Mammary microvascular endothelial cell (primary cell): Measurements from ENCODE around the gene RANBP3L. TPM values are rescaled to one million over a fixed set of nuclear protein-coding genes. Genes with fewer than 3 reads are reported as not detected.

ENCODE experiments used
- total RNA-seq: library from RNA; depleted of rRNA; stranded (reverse); fragments of >200 nt; gene quantifications from 2 replicates; pipeline ENCODE4 v1.2.3, GENCODE V29; 2015

Gene RANBP3L, protein sequence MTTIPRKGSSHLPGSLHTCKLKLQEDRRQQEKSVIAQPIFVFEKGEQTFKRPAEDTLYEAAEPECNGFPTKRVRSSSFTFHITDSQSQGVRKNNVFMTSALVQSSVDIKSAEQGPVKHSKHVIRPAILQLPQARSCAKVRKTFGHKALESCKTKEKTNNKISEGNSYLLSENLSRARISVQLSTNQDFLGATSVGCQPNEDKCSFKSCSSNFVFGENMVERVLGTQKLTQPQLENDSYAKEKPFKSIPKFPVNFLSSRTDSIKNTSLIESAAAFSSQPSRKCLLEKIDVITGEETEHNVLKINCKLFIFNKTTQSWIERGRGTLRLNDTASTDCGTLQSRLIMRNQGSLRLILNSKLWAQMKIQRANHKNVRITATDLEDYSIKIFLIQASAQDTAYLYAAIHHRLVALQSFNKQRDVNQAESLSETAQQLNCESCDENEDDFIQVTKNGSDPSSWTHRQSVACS
- total RNA-seq: not detected in 2 replicates

GRCh38 chr5:36301858-36302603 is at the start of gene RANBP3L:
TSS of gene RANBP3L (minus strand) at chr5:36301902. CDS start at chr5:36301416, 486 bp downstream.

GRCh38 chr5:36241631-36242533 is 59.8 kb downstream of the RANBP3L start, which contains the start of gene NADK2:
TSS of gene NADK2 (minus strand) at chr5:36241925. CDS start at chr5:36241798, 127 bp downstream.

Other genes starting within 250 kb of the RANBP3L start
- not detected in 2 replicates for gene UGT3A2, start 235.0 kb downstream of the RANBP3L start, total RNA-seq
- gene LMBRD2, start 150.0 kb downstream of the RANBP3L start, total RNA-seq: 4.2 and 4.5 TPM in 2 replicates
- gene SKP2, start 149.8 kb downstream of the RANBP3L start, total RNA-seq: 30.1 and 40.9 TPM in 2 replicates
- gene NADK2, start 60.0 kb downstream of the RANBP3L start, total RNA-seq: 11.5 and 12.5 TPM in 2 replicates